AG10803 (cell line): ENCODE measurements around the gene REG4.
A peak's percentile ranks its signal among the peaks of the same experiment; 100 is the strongest.
"Not testable (repeated sequence)": the region's sequence is repeated elsewhere in the genome, so short reads cannot be mapped to it uniquely, and the experiment has no call there.

Source experiments
- DNase-seq: peaks from one replicate; pipeline ENCODE4 v3.0.0; 2010; ENCODE audit warnings: low read depth
- H3K4me3 ChIP-seq: 2 replicates; pipeline ENCODE4 v1.5.1; 2011; ENCODE audit warnings: mild to moderate bottlenecking, low read length, control low read depth
- TF ChIP-seq, protein P1 (sequence below): conservative IDR thresholded peaks from 2 replicates; pipeline ENCODE4 v1.5.1; 2011; ENCODE audit warnings: mild to moderate bottlenecking, low read length, control low read depth, inconsistent platforms

The REG4 gene

DNA sequence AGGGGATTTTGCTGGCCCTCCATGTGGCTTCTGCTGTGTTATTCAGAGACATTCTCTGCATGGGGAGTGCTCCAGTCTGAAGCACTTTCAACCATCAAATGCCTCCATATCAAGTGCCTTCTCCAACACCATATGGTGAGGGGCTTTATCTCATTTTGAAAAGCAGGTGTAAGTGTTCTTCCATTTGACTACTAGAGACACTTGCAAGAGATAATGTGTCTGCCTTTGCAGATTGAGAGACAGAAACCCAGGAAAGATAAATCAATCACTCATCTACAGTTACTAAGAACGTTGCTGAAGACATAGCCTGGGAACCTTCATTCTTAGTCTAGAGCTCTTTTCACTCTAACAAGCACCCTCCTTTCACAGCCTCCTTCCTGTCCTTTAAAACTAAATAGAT, 29.5 kb upstream of the REG4 start:
- DNase-seq, result no peak
- H3K4me3 ChIP-seq, result no peak overlapping the region
- TF ChIP-seq, protein P1, sequence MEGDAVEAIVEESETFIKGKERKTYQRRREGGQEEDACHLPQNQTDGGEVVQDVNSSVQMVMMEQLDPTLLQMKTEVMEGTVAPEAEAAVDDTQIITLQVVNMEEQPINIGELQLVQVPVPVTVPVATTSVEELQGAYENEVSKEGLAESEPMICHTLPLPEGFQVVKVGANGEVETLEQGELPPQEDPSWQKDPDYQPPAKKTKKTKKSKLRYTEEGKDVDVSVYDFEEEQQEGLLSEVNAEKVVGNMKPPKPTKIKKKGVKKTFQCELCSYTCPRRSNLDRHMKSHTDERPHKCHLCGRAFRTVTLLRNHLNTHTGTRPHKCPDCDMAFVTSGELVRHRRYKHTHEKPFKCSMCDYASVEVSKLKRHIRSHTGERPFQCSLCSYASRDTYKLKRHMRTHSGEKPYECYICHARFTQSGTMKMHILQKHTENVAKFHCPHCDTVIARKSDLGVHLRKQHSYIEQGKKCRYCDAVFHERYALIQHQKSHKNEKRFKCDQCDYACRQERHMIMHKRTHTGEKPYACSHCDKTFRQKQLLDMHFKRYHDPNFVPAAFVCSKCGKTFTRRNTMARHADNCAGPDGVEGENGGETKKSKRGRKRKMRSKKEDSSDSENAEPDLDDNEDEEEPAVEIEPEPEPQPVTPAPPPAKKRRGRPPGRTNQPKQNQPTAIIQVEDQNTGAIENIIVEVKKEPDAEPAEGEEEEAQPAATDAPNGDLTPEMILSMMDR, result no peak

DNA sequence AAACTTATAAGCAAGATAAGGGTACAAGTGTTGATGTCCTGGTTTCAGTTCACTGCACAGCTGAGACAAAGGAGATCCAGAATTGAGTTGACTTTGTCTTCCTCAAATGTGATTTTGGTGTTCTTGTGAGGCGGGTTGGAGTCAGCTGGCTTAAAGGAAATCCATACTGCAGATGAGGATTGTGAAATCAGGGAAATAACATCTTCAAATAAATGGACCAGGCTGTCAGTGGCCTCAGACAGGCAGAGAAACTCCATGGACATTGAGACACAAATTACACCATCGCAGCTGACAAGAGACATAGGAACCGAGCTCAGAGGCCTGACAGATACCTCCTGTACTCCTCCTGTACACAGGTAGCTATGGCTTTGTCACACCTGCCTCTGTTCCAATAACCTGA, 27.0 kb upstream of the REG4 start:
- DNase-seq, result no peak
- TF ChIP-seq, protein P1, result no peak
- H3K4me3 ChIP-seq, result no peak overlapping the region

DNA sequence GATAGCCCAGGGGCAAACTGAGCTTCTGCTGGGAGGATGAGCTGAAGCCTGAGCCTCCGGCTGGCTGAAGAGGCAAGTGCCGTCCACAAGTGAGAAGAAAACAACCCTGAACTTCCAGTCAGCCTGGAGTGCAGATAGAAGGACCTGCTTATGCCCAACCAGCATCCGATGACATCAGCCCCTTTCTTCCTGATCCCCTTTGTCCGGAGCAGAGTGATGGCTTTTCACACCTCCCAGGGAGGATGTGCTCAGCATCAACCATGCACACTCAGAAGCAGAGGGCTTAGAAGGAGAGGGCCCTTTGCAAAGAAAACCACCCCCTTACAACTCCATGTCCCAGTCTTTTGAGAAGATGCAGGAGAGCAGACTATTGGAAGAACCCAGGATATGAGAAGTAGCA, 23.7 kb upstream of the REG4 start:
- TF ChIP-seq, protein P1, result no peak
- DNase-seq, result no peak
- no peak overlapping the region for H3K4me3 ChIP-seq

DNA sequence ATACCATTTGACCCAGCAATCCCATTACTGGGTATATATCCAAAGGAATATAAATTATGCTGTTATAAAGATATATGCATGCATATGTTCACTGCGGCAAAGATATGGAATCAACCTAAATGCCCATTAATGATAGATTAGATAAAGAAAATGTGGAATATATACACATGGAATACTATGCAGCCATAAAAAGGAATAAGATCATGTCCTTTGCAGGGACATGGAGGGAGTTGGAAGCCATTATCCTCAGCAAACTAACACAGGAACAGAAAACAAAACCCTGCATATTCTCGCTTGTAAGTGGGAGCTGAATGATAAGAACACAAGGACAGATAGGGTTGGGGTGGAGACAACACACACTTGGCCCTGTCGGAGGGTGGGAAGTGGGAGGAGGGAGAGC, 19.8 kb upstream of the REG4 start:
- TF ChIP-seq, protein P1, result no peak
- DNase-seq, result no peak
- no peak overlapping the region for H3K4me3 ChIP-seq

DNA sequence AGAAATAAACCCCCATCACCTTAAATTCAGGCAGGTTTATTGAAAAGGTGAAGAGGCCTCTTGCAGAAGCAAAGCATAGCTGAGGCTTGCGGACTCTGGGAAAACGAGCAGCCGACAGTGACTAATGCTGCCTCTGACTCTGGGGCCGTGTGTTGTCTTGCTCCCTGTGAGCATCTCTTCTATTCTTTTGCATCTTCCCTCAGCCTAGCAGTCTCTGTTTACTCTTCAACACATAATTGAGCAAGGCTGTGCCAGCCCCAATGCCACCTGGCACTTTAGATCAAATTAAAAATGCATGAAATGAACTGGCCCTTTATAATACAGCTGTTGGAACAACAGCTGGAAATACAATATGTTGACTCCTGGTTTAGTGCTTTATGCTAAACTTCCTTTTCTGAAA, 18.4 kb upstream of the REG4 start:
- TF ChIP-seq, protein P1, result no peak
- no peak overlapping the region for H3K4me3 ChIP-seq
- DNase-seq, result no peak

DNA sequence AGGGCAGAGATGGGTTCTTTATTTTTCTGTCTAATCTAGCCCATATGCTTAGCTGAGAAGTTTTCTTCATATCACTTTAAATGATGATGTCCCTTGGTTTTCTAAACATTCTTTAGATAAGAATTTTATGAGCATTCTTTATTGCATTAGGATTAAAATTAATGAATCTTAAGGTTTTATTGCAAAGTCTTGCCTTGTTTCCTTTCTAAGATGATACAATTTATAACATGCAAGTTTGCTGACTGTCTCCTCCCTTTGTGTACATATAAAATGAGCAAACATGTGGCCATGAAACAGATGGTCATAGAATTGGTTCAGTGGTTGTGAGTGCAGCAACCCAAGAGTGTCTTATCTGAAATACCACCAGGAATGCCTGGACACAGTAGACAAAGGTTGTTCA, 17.7 kb upstream of the REG4 start:
- H3K4me3 ChIP-seq, DNase-seq: not testable (repeated sequence)

DNA sequence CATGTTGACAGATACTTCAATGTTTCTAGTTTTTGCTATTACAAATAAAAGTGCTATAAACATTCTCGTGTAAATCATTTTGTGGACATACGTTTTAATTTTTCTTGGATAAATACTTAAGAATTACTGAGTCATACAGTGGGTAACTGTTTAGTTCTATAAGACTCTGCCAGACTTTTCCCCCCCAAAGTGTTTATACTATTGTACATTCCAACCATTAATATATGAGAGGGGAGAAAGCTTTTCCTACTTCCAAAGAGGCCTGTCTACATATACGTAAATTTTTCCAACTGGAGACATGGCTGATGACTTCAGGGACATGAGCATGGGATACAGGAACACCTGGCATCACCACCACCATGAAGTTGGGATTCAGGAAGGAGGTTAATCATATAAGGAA, 17.0 kb upstream of the REG4 start:
- H3K4me3 ChIP-seq, result no peak overlapping the region
- TF ChIP-seq, protein P1, result no peak
- no peak for DNase-seq

DNA sequence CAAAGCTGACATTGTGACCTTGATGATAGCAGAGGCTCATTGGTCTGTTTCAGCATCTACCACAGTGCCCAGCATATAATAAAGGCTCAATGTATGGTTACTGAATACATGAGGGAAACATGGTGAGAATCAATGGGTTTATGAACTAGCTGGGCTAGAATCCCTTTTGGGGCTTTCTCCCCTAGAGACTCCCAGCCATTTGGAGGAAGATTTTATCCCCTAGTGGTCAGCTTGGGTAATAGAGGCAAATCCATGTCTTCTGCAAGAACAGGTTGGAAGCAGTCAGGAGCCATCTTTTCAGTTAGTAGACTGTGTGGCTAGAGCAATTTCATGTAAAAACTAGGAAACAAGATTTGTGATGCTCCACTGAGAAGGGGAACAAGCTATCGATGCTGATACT, 15.8 kb upstream of the REG4 start:
- no peak for DNase-seq
- TF ChIP-seq, protein P1, result peak; percentile 46
- no peak overlapping the region for H3K4me3 ChIP-seq
